H9 (cell line): Measurements from ENCODE around the gene ICAM2. TPM values are rescaled to one million over a fixed set of nuclear protein-coding genes. Genes with fewer than 3 reads are reported as not detected.

Experiments
- DNase-seq: peaks from one replicate; pipeline ENCODE4 v3.0.0-alpha.2; 2017
- H2AFZ ChIP-seq: one replicate; pipeline ENCODE4 v1.6.1; 2013; ENCODE audit warnings: mild to moderate bottlenecking, low read length, control low read depth, moderate library complexity
- H2AK5ac ChIP-seq: 2 replicates; pipeline ENCODE4 v1.6.1; 2013; ENCODE audit warnings: low read length, control low read depth, mixed read lengths; ENCODE audit not compliant: insufficient read length
- H2BK120ac ChIP-seq: one replicate; pipeline ENCODE4 v1.6.1; 2013; ENCODE audit warnings: low read depth, mild to moderate bottlenecking, low read length, control low read depth, inconsistent platforms; ENCODE audit not compliant: poor library complexity, severe bottlenecking
- H2BK12ac ChIP-seq: 2 replicates; pipeline ENCODE4 v1.6.1; 2013; ENCODE audit warnings: low read length, control low read depth, mixed read lengths, low read depth; ENCODE audit not compliant: insufficient read length
- H2BK15ac ChIP-seq: 2 replicates; pipeline ENCODE4 v1.6.1; 2013; ENCODE audit warnings: low read depth, low read length, control low read depth
- H2BK20ac ChIP-seq: one replicate; pipeline ENCODE4 v1.6.1; 2013; ENCODE audit warnings: low read depth, mild to moderate bottlenecking, low read length, control low read depth, inconsistent platforms; ENCODE audit not compliant: poor library complexity, severe bottlenecking
- H2BK5ac ChIP-seq: 2 replicates; pipeline ENCODE4 v1.6.1; 2013; ENCODE audit warnings: low read length, control low read depth, mixed read lengths; ENCODE audit not compliant: insufficient read length
- H3K14ac ChIP-seq: 2 replicates; pipeline ENCODE4 v1.6.1; 2013; ENCODE audit warnings: low read length, control low read depth; ENCODE audit not compliant: insufficient read depth
- H3K18ac ChIP-seq: 2 replicates; pipeline ENCODE4 v1.6.1; 2013; ENCODE audit warnings: low read depth, mild to moderate bottlenecking, mixed read lengths, low read length, control low read depth; ENCODE audit not compliant: insufficient read length
- H3K23ac ChIP-seq: 2 replicates; pipeline ENCODE4 v1.6.1; 2013; ENCODE audit warnings: low read length, control low read depth, mixed read lengths, low read depth; ENCODE audit not compliant: insufficient read length
- H3K23me2 ChIP-seq: 2 replicates; pipeline ENCODE4 v1.6.1; 2013; ENCODE audit warnings: low read depth, mild to moderate bottlenecking, mixed read lengths, low read length, control low read depth; ENCODE audit not compliant: insufficient read length, poor library complexity, severe bottlenecking
- H3K27ac ChIP-seq: 2 replicates; pipeline ENCODE4 v1.5.1; 2013; ENCODE audit warnings: low read length, control low read depth, mixed read lengths, low read depth; ENCODE audit not compliant: insufficient read length
- H3K27me3 ChIP-seq: 2 replicates; pipeline ENCODE4 v1.6.1; 2013; ENCODE audit warnings: low read length, control low read depth, inconsistent platforms; ENCODE audit not compliant: insufficient read depth
- H3K4ac ChIP-seq: 2 replicates; pipeline ENCODE4 v1.6.1; 2013; ENCODE audit warnings: low read depth, mild to moderate bottlenecking, control low read depth, inconsistent platforms, low read length, moderate library complexity
- H3K4me1 ChIP-seq: 2 replicates; pipeline ENCODE4 v1.6.1; 2013; ENCODE audit warnings: low read length, control low read depth, inconsistent platforms; ENCODE audit not compliant: insufficient read depth
- H3K4me2 ChIP-seq: 2 replicates; pipeline ENCODE4 v1.6.1; 2013; ENCODE audit warnings: low read length, control low read depth, mixed read lengths; ENCODE audit not compliant: insufficient read length, insufficient read depth
- H3K56ac ChIP-seq: 2 replicates; pipeline ENCODE4 v1.6.1; 2013; ENCODE audit warnings: low read depth, mild to moderate bottlenecking, mixed read lengths, low read length, control low read depth; ENCODE audit not compliant: insufficient read length
- H3K79me1 ChIP-seq: 2 replicates; pipeline ENCODE4 v1.6.1; 2013; ENCODE audit warnings: low read depth, mild to moderate bottlenecking, moderate library complexity, low read length, control low read depth, inconsistent platforms; ENCODE audit not compliant: insufficient read depth, poor library complexity, severe bottlenecking
- H3K79me2 ChIP-seq: 2 replicates; pipeline ENCODE4 v1.6.1; 2013; ENCODE audit warnings: low read length, control low read depth, inconsistent platforms; ENCODE audit not compliant: insufficient read depth
- H3K9ac ChIP-seq: 2 replicates; pipeline ENCODE4 v1.6.1; 2013; ENCODE audit warnings: low read length, control low read depth, mixed read lengths; ENCODE audit not compliant: insufficient read length; ENCODE audit errors: extremely low read depth
- H3K9me3 ChIP-seq: one replicate; pipeline ENCODE4 v1.6.1; 2013; ENCODE audit warnings: low read depth, low read length, inconsistent platforms; ENCODE audit not compliant: control insufficient read depth
- H3T11ph ChIP-seq: one replicate; pipeline ENCODE4 v1.6.1; 2013; ENCODE audit warnings: mild to moderate bottlenecking, low read length, control low read depth, inconsistent platforms
- H4K20me1 ChIP-seq: one replicate; pipeline ENCODE4 v1.6.1; 2013; ENCODE audit not compliant: control insufficient read depth, insufficient read length, insufficient read depth
- H4K5ac ChIP-seq: 2 replicates; pipeline ENCODE4 v1.6.1; 2013; ENCODE audit warnings: low read depth, mild to moderate bottlenecking, mixed read lengths, low read length, control low read depth; ENCODE audit not compliant: insufficient read length
- H4K8ac ChIP-seq: replicated peaks from 2 replicates; pipeline ENCODE4 v1.6.1; 2013; ENCODE audit warnings: low read length, control low read depth, mixed read lengths, low read depth; ENCODE audit not compliant: insufficient read length
- H4K91ac ChIP-seq: 2 replicates; pipeline ENCODE4 v1.6.1; 2013; ENCODE audit warnings: low read depth, mild to moderate bottlenecking, moderate library complexity, mixed read lengths, low read length, control low read depth; ENCODE audit not compliant: insufficient read length
- H3K27ac Mint-ChIP-seq, 3 experiments: 2 replicates in 2 of 3; 3 replicates in 1 of 3; pipeline ENCODE4 v1.8.0; 2020 to 2021; ENCODE audit warnings: mixed read lengths in 3 of 3, mild to moderate bottlenecking in 1 of 3, moderate library complexity in 1 of 3
- H3K27me3 Mint-ChIP-seq: 2 replicates; pipeline ENCODE4 v1.8.0; 2021; ENCODE audit warnings: low read depth, mild to moderate bottlenecking, moderate library complexity, mixed read lengths
- H3K36me3 Mint-ChIP-seq, 3 experiments: 2 replicates in 2 of 3; 3 replicates in 1 of 3; pipeline ENCODE4 v1.8.0; 2020 to 2021; ENCODE audit warnings: low read depth in 3 of 3, mixed read lengths in 3 of 3; ENCODE audit not compliant: insufficient read depth in 1 of 3
- H3K4me1 Mint-ChIP-seq, 2 experiments: 2 replicates each; pipeline ENCODE4 v1.8.0; 2020; ENCODE audit warnings: mixed read lengths in 2 of 2
- H3K4me3 Mint-ChIP-seq, 2 experiments: 2 replicates in 1 of 2; 3 replicates in 1 of 2; pipeline ENCODE4 v1.8.0; 2020 to 2021; ENCODE audit warnings: mild to moderate bottlenecking in 2 of 2, mixed read lengths in 2 of 2, moderate library complexity in 1 of 2
- H3K9me3 Mint-ChIP-seq, 2 experiments: 2 replicates in 1 of 2; 3 replicates in 1 of 2; pipeline ENCODE4 v1.8.0; 2020; ENCODE audit warnings: mild to moderate bottlenecking in 2 of 2, mixed read lengths in 2 of 2, moderate library complexity in 1 of 2
- WGBS: extraction: QIAGEN DNeasy Blood & Tissue Kit; methylation state at CpG from one replicate; pipeline ENCODE4 v1.1.7; 2013; ENCODE audit warnings: missing lambda C conversion rate, low lambda C conversion rate, mixed read lengths; ENCODE audit not compliant: insufficient read length; ENCODE audit errors: extremely low coverage; 5-methylcytosine and 5-hydroxymethylcytosine counted together
- total RNA-seq: library from RNA; stranded (reverse); gene quantifications from 2 replicates; pipeline ENCODE4 v1.2.1, GENCODE V29; 2021
- TF ChIP-seq, protein P1 (sequence below): fragments of 200-600 bp; sonication (generic); conservative IDR thresholded peaks from 3 replicates; pipeline ENCODE4 v1.8.0; 2021; ENCODE audit warnings: antibody characterized with exemption, mild to moderate bottlenecking

Gene ICAM2
- total RNA-seq, 1 experiment from 2014 or later, result 0.28 TPM

DNA sequence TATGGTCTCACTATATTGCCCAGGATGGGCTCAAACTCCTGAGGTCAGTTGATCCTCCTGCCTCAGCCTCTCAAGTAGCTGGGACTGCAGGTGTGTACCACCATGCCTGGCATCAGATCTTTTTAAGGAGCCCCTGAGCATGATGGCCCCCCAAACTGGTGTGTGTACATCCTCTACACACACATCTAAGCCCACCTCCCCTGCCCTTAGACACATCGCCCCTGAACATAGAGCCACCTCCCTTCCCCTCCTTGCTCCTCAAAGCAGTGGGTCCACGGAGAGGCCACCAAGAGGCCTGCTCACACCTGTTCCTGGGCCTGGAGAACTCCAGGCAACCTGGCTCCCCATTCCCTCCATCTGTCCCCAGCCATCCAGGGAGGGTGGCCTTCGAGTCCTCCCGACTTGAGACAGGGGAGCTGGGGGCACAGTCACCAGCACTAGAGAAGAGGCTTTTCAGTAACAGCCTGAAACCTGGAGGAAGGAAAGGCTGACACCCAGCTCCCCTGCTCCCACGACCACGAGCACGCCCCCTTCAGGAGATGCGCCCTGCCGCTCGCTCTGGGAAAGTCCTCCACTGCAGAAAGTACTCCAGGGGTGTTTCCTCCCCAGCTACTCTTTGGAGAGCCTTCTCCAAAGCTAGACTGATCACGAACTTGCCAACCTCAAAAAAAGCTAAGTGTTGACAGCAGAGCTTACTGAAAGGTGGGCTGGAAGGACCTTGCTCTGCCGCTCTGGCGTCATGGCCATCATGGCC is 34.9 kb downstream of the ICAM2 start:
- H3K18ac ChIP-seq, result no peak overlapping the region
- H3T11ph ChIP-seq, result no peak overlapping the region
- no peak overlapping the region for H4K91ac ChIP-seq
- H3K4me2 ChIP-seq, result no peak overlapping the region
- H3K9me3 ChIP-seq, result peaks cover 5% of the 10 kb centered on the region
- no peak overlapping the region for H3K27ac ChIP-seq
- H2AK5ac ChIP-seq, result no peak overlapping the region
- no peak overlapping the region for H4K8ac ChIP-seq
- WGBS, result no CpG with 5 or more reads among the region's 13 CpGs
- H3K14ac ChIP-seq, result no peak overlapping the region
- H3K79me2 ChIP-seq, result no peaks in the 10 kb centered on the region
- no peaks in the 10 kb centered on the region; the same call in 1 of the 2 replicates for H3K4me1 ChIP-seq
- H3K23me2 ChIP-seq, result no peaks in the 10 kb centered on the region
- Mint-ChIP-seq H3K9me3 (peaks cover 15% of the 10 kb centered on the region in 2 experiments), H3K36me3 (peaks cover 6 to 13% (median 11%) of the 10 kb centered on the region in 3 experiments; a peak in 6 of 7 replicates), H3K27me3 (peaks cover 3% of the 10 kb centered on the region; the same call in 1 of the 2 replicates), H3K4me1 (peaks cover 8 to 26% of the 10 kb centered on the region in 2 experiments), H3K27ac (no peak overlapping the region), H3K4me3 (no peak overlapping the region)
- H3K23ac ChIP-seq, result no peak overlapping the region
- TF ChIP-seq, protein P1, sequence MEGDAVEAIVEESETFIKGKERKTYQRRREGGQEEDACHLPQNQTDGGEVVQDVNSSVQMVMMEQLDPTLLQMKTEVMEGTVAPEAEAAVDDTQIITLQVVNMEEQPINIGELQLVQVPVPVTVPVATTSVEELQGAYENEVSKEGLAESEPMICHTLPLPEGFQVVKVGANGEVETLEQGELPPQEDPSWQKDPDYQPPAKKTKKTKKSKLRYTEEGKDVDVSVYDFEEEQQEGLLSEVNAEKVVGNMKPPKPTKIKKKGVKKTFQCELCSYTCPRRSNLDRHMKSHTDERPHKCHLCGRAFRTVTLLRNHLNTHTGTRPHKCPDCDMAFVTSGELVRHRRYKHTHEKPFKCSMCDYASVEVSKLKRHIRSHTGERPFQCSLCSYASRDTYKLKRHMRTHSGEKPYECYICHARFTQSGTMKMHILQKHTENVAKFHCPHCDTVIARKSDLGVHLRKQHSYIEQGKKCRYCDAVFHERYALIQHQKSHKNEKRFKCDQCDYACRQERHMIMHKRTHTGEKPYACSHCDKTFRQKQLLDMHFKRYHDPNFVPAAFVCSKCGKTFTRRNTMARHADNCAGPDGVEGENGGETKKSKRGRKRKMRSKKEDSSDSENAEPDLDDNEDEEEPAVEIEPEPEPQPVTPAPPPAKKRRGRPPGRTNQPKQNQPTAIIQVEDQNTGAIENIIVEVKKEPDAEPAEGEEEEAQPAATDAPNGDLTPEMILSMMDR, result peak; percentile 54
- H4K5ac ChIP-seq, result no peak overlapping the region
- no peak overlapping the region for H2BK20ac ChIP-seq
- H3K9ac ChIP-seq, result no peak overlapping the region
- H2BK120ac ChIP-seq, result no peak overlapping the region
- no peak overlapping the region for H2AFZ ChIP-seq
- H2BK12ac ChIP-seq, result no peak overlapping the region
- H3K79me1 ChIP-seq, result no peaks in the 10 kb centered on the region
- no peak overlapping the region for H2BK5ac ChIP-seq
- no peak overlapping the region for H2BK15ac ChIP-seq
- no peak overlapping the region for H3K4ac ChIP-seq
- no peaks in the 10 kb centered on the region for H4K20me1 ChIP-seq
- no peaks in the 10 kb centered on the region for H3K27me3 ChIP-seq
- peak; percentile 71 for DNase-seq
- no peak overlapping the region for H3K56ac ChIP-seq
